ENCODE measurements around the gene AFAP1L1.

DNA sequence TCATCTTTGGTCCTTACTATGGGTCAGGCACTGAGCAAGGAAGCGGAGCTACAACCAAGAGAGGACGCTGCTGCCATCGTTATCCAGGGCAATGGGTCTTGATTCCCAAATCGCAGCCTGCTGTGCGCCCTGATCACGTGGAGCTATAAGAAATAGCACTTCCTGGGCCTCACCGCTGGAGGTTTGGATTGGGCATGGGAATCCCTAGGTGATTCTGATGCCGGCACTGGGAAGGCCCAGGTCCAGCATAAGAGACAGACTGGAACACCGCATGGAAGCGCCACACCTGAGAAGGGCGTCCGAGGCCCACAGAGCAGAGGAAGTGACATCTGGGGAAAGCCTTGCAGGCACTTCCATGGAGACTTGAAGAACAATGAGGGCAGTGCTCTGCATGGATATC is 104.4 kb downstream of the AFAP1L1 start:
- TF ChIP-seq, protein P1, sequence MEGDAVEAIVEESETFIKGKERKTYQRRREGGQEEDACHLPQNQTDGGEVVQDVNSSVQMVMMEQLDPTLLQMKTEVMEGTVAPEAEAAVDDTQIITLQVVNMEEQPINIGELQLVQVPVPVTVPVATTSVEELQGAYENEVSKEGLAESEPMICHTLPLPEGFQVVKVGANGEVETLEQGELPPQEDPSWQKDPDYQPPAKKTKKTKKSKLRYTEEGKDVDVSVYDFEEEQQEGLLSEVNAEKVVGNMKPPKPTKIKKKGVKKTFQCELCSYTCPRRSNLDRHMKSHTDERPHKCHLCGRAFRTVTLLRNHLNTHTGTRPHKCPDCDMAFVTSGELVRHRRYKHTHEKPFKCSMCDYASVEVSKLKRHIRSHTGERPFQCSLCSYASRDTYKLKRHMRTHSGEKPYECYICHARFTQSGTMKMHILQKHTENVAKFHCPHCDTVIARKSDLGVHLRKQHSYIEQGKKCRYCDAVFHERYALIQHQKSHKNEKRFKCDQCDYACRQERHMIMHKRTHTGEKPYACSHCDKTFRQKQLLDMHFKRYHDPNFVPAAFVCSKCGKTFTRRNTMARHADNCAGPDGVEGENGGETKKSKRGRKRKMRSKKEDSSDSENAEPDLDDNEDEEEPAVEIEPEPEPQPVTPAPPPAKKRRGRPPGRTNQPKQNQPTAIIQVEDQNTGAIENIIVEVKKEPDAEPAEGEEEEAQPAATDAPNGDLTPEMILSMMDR (IDR thresholded peaks at IDR 0.05 in 2 of 3, conservative IDR thresholded peaks at IDR 0.05 in 1 of 3; ENCODE audit: insufficient read depth in 2 of 3, low read depth in 1 of 3, low read length in 3 of 3): no peak
- TF ChIP-seq RFX5 (IDR thresholded peaks at IDR 0.05; ENCODE audit: low read depth, low read length) (no peak), ZNF408 (CRISPR knock-in tag; IDR thresholded peaks at IDR 0.05; ENCODE audit: low read depth) (no peak), POLR2AphosphoS5 (IDR thresholded peaks at IDR 0.05; ENCODE audit: control insufficient read depth, insufficient read depth, low read depth, low read length) (no peak), EP300 (IDR thresholded peaks at IDR 0.05; ENCODE audit: low read length) (no peak), NCOA2 (IDR thresholded peaks at IDR 0.05; ENCODE audit: partially characterized antibody in 2 of 2) (no peak), TAF1 (IDR thresholded peaks at IDR 0.05; ENCODE audit: control insufficient read depth, extremely low read depth, insufficient read depth, low read length, severe bottlenecking) (no peak)

Data from K562 (cell line).